Neural cell (in vitro differentiated cells): Measurements from ENCODE around the gene CHERP.

Experiments used
- EP300 ChIP-seq: fragments of 450-650 bp; conservative IDR thresholded peaks from 2 replicates; pipeline ENCODE4 v1.6.1; 2014; ENCODE audit warnings: antibody characterized with exemption, mild to moderate bottlenecking, moderate library complexity; ENCODE audit not compliant: poor library complexity, severe bottlenecking
- EZH2 ChIP-seq: fragments of 200-600, 300-800 bp; shearing (Covaris generic), sonication (generic); IDR thresholded peaks from 2 replicates; pipeline ENCODE4 v1.6.1; 2014; ENCODE audit warnings: antibody characterized with exemption, low read length, borderline replicate concordance, mild to moderate bottlenecking; ENCODE audit not compliant: insufficient read depth, poor library complexity, severe bottlenecking
- MXI1 ChIP-seq: fragments of 450-650 bp; conservative IDR thresholded peaks from 2 replicates; pipeline ENCODE4 v1.6.1; 2014; ENCODE audit warnings: antibody characterized with exemption, mild to moderate bottlenecking; ENCODE audit not compliant: poor library complexity, severe bottlenecking
- POLR2AphosphoS5 ChIP-seq: IDR thresholded peaks from 2 replicates; pipeline ENCODE4 v1.6.1; 2012
- RAD21 ChIP-seq: fragments of 450-650 bp; conservative IDR thresholded peaks from 2 replicates; pipeline ENCODE4 v1.6.1; 2014; ENCODE audit warnings: antibody characterized with exemption, mild to moderate bottlenecking, moderate library complexity
- TAF1 ChIP-seq: IDR thresholded peaks from 2 replicates; pipeline ENCODE4 v1.6.1; 2012; ENCODE audit warnings: low read depth
- TF ChIP-seq, protein P1 (sequence below): fragments of 450-650 bp; IDR thresholded peaks from 2 replicates; pipeline ENCODE4 v1.5.1; 2014; ENCODE audit warnings: antibody characterized with exemption, mild to moderate bottlenecking, moderate library complexity; ENCODE audit not compliant: poor library complexity, severe bottlenecking
- TF ChIP-seq, protein P2 (sequence below): IDR thresholded peaks from 2 replicates; pipeline ENCODE4 v1.6.1; 2012; ENCODE audit warnings: borderline replicate concordance

DNA sequence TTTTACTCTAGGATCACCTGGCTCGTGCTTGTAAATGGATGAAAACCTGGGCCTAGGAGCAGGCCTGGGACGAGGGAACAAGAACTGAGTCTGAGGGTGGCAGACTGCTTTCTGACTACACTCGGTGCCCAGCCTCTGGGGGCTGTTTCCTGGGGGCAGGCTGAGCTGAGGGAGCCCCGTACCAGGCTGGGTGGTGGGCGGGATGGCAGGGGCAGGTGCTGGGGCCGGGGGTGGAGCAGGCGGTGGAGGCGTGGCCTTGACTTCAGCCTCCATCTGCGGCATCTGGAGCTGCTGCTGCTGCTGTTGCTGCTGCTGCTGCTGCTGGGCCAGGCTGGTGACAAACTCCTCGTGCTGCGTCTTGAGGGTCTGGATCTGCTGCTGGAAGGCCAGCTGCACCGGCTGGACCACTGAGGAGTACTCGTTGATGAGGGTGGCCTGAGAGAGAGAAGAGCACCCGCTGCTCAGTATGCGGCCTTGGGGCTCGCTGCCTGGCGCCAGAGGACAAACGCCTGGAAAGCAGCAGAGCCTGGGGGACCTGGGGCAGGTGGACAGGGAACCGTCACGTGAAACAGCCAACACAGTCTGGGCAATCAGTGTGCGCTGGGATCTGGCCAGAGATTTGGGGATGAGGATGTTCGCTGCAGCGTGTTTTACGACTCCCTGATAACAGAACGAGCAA is 12.6 kb downstream of the CHERP start:
- TF ChIP-seq, protein P1, sequence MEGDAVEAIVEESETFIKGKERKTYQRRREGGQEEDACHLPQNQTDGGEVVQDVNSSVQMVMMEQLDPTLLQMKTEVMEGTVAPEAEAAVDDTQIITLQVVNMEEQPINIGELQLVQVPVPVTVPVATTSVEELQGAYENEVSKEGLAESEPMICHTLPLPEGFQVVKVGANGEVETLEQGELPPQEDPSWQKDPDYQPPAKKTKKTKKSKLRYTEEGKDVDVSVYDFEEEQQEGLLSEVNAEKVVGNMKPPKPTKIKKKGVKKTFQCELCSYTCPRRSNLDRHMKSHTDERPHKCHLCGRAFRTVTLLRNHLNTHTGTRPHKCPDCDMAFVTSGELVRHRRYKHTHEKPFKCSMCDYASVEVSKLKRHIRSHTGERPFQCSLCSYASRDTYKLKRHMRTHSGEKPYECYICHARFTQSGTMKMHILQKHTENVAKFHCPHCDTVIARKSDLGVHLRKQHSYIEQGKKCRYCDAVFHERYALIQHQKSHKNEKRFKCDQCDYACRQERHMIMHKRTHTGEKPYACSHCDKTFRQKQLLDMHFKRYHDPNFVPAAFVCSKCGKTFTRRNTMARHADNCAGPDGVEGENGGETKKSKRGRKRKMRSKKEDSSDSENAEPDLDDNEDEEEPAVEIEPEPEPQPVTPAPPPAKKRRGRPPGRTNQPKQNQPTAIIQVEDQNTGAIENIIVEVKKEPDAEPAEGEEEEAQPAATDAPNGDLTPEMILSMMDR = no peak
- TF ChIP-seq, protein P2, sequence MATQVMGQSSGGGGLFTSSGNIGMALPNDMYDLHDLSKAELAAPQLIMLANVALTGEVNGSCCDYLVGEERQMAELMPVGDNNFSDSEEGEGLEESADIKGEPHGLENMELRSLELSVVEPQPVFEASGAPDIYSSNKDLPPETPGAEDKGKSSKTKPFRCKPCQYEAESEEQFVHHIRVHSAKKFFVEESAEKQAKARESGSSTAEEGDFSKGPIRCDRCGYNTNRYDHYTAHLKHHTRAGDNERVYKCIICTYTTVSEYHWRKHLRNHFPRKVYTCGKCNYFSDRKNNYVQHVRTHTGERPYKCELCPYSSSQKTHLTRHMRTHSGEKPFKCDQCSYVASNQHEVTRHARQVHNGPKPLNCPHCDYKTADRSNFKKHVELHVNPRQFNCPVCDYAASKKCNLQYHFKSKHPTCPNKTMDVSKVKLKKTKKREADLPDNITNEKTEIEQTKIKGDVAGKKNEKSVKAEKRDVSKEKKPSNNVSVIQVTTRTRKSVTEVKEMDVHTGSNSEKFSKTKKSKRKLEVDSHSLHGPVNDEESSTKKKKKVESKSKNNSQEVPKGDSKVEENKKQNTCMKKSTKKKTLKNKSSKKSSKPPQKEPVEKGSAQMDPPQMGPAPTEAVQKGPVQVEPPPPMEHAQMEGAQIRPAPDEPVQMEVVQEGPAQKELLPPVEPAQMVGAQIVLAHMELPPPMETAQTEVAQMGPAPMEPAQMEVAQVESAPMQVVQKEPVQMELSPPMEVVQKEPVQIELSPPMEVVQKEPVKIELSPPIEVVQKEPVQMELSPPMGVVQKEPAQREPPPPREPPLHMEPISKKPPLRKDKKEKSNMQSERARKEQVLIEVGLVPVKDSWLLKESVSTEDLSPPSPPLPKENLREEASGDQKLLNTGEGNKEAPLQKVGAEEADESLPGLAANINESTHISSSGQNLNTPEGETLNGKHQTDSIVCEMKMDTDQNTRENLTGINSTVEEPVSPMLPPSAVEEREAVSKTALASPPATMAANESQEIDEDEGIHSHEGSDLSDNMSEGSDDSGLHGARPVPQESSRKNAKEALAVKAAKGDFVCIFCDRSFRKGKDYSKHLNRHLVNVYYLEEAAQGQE = no peak
- TF ChIP-seq EZH2 = no peak
- TF ChIP-seq POLR2AphosphoS5 = no peak
- TF ChIP-seq TAF1 = no peak
- TF ChIP-seq RAD21 = no peak
- no peak for TF ChIP-seq EP300
- TF ChIP-seq MXI1 = no peak
